GM12878 (cell line): Measurements from ENCODE around the gene RAB40B. TPM values are rescaled to one million over a fixed set of nuclear protein-coding genes. Genes with fewer than 3 reads are reported as not detected.

Experiments used
- ATAC-seq: fragments of 200-7000 bp; cut with Tn5 transposase; 3 replicates; pipeline ENCODE4 v1.9.1; 2020; ENCODE audit warnings: mild to moderate bottlenecking, moderate library complexity
- BruUV-seq: library from RNA; stranded (reverse); fragments of 400-500 nt; replicated peaks from 2 replicates; lab custom pipeline; 2021; lab: Mats Ljungman, UMichigan
- CTCF ChIA-PET: fragments of 300-600 bp; sonication (Branson Sonifier 250); formaldehyde crosslinking; extraction: SDS; loops from one replicate; lab custom pipeline; 2021; ENCODE audit warnings: inconsistent platforms; lab: Yijun Ruan, JAX
- POLR2A ChIA-PET: fragments of 350-600 bp; formaldehyde crosslinking; extraction: SDS; loops from one replicate; lab custom pipeline; 2021; ENCODE audit warnings: inconsistent platforms; lab: Charles Lee
- RAD21 ChIA-PET: fragments of 300-600 bp; sonication (Branson Sonifier 250); formaldehyde crosslinking; loops from one replicate; lab custom pipeline; 2023; ENCODE audit warnings: antibody characterized with exemption; ENCODE audit not compliant: unreplicated experiment; lab: Charles Lee
- SMC1A ChIA-PET: fragments of 300-600 bp; sonication (Branson Sonifier 250); formaldehyde crosslinking; loops from one replicate; lab custom pipeline; 2023; ENCODE audit not compliant: unreplicated experiment, uncharacterized antibody; lab: Charles Lee
- DNase-seq: peaks from one replicate; pipeline ENCODE4 v3.0.0-alpha.2; 2011; ENCODE audit warnings: low read depth, low spot score
- FAIRE-seq: peaks from 3 replicates; lab custom pipeline; 2011; peaks lifted over from hg19 to GRCh38; lab: Jason Lieb, UNC
- H2AFZ ChIP-seq: 2 replicates; pipeline ENCODE4 v1.6.0; 2011; ENCODE audit warnings: low read depth, low read length, control low read depth; ENCODE audit not compliant: control insufficient read depth
- H3K27ac ChIP-seq: 2 replicates; pipeline ENCODE4 v1.5.1; 2011; ENCODE audit warnings: control low read depth; ENCODE audit not compliant: control insufficient read depth, insufficient read depth
- H3K27me3 ChIP-seq, 2 experiments: replicated peaks in 1 of 2; 2 replicates each; pipeline versions ENCODE4 v1.6.0 to v1.6.1; 2011; ENCODE audit warnings: low read length in 1 of 2; ENCODE audit not compliant: control insufficient read depth in 2 of 2, insufficient read depth in 2 of 2
- H3K36me3 ChIP-seq, 2 experiments: 2 replicates each; pipeline ENCODE4 v1.5.1; 2011; ENCODE audit warnings: low read length in 1 of 2; ENCODE audit not compliant: control insufficient read depth in 2 of 2, insufficient read depth in 2 of 2
- H3K4me1 ChIP-seq: 2 replicates; pipeline ENCODE4 v1.6.1; 2011; ENCODE audit warnings: mild to moderate bottlenecking, low read length, moderate library complexity, mixed read lengths; ENCODE audit not compliant: control insufficient read depth, insufficient read depth
- H3K4me2 ChIP-seq: 2 replicates; pipeline ENCODE4 v1.6.0; 2011; ENCODE audit warnings: control low read depth; ENCODE audit not compliant: control insufficient read depth, insufficient read depth
- H3K4me3 ChIP-seq: fragments of 200-600 bp; sonication (generic); 2 replicates; pipeline ENCODE4 v1.5.1; 2016
- H3K79me2 ChIP-seq: 2 replicates; pipeline ENCODE4 v1.6.0; 2011; ENCODE audit warnings: low read length; ENCODE audit not compliant: control insufficient read depth, insufficient read depth
- H3K9ac ChIP-seq: 2 replicates; pipeline ENCODE4 v1.8.0; 2011; ENCODE audit warnings: low read length, control low read depth, mixed read lengths; ENCODE audit not compliant: control insufficient read depth, insufficient read depth
- H3K9me3 ChIP-seq: replicated peaks from 3 replicates; pipeline ENCODE4 v1.5.1; 2011; ENCODE audit warnings: mild to moderate bottlenecking, low read length; ENCODE audit not compliant: control insufficient read depth, insufficient read depth
- H4K20me1 ChIP-seq: 2 replicates; pipeline ENCODE4 v1.6.0; 2011; ENCODE audit not compliant: control insufficient read depth, insufficient read depth
- FOXK2 ChIP-seq: fragments of 450-650 bp; IDR thresholded peaks from 2 replicates; pipeline ENCODE4 v1.6.1; 2017; ENCODE audit warnings: mild to moderate bottlenecking, moderate library complexity
- SMAD5 ChIP-seq: IDR thresholded peaks from 2 replicates; pipeline ENCODE4 v1.6.1; 2016; ENCODE audit warnings: antibody characterized with exemption, low read depth
- ZBTB4 ChIP-seq: fragments of 450-650 bp; formaldehyde crosslinking; IDR thresholded peaks from 2 replicates; pipeline ENCODE4 v1.4.0; 2022; ENCODE audit warnings: mild to moderate bottlenecking, moderate library complexity
- WGBS: methylation state at CpG from one replicate; pipeline ENCODE4 v1.1.6; 2016; ENCODE audit warnings: low lambda C conversion rate; ENCODE audit not compliant: insufficient replicate concordance, insufficient coverage; ENCODE audit errors: missing lambda C conversion rate; 5-methylcytosine and 5-hydroxymethylcytosine counted together
- in situ Hi-C: fragments of 300-500 bp; cut with MboI; formaldehyde crosslinking; loops from 9 replicates; pipeline ENCODE4 v1.14.3; 2018; ENCODE audit warnings: mixed read lengths
- intact Hi-C: fragments of 100-400 bp; cut with micrococcal nuclease; formaldehyde crosslinking; loops from one replicate; pipeline ENCODE4 v1.14.2; 2022; ENCODE audit not compliant: unreplicated experiment
- polyA plus RNA-seq, 11 experiments: library from polyadenylated mRNA; depleted of rRNA in 4 of 11; unstranded in 6 of 11; stranded (reverse) in 5 of 11; fragments of >200 nt; fragmentation: Nextera tagmentation in 4 of 11; fragmentation: Illumina TruSeq in 1 of 11; extraction: Ambion mirVana in 4 of 11; extraction: Trizol in 1 of 11; gene quantifications; 1 replicate in 1 of 11; 2 replicates in 10 of 11; pipeline versions ENCODE4 v1.2.1 to v1.2.3, GENCODE V29; 2011 to 2016; ENCODE audit warnings: inconsistent platforms in 2 of 11, missing spikeins in 2 of 11, low read depth in 1 of 11
- total RNA-seq, 4 experiments: library from RNA; depleted of rRNA in 3 of 4; stranded (reverse); fragments of >200 nt in 3 of 4; fragmentation: Illumina TruSeq in 1 of 4; extraction: Trizol in 1 of 4; gene quantifications; 2 replicates each; pipeline versions ENCODE4 v1.2.1 to v1.2.3, GENCODE V29; 2013 to 2021

RAB40B gene
- total and polyA plus RNA-seq, 10 of the 15 experiments (the other 5 are each of a cell fraction or from before 2014, with no cell fraction given) = 0.06 to 2.8 (median 1.4) TPM

- TF ChIP-seq ZBTB4 (CRISPR knock-in tag) (no peak), SMAD5 (no peak)
- TF ChIP-seq, all 136 proteins: peak for 0
These were observed 40.6 kb downstream of the RAB40B start (continued) for GRCh38 chr17:82657926-82658325.

GRCh38 chr17:82656266-82656665 is 42.2 kb downstream of the RAB40B start:
- WGBS = 78% methylated on average over 16 of the region's 16 CpGs

More at GRCh38 chr17:82656266-82656665, 42.2 kb downstream of the RAB40B start:
- no peaks in the 10 kb centered on the region for H3K4me1 ChIP-seq
- H3K9ac ChIP-seq = no peak overlapping the region
- DNase-seq (no peak), ATAC-seq (no peak), FAIRE-seq (no peak)
- H3K36me3 ChIP-seq = no peaks in the 10 kb centered on the region
- H2AFZ ChIP-seq = no peak overlapping the region
- H4K20me1 ChIP-seq = no peaks in the 10 kb centered on the region
- H3K9me3 ChIP-seq = no peaks in the 10 kb centered on the region
- H3K4me2 ChIP-seq = no peak overlapping the region
- in situ Hi-C loops = loop anchor here (10.0 kb wide), 1 partner anchor 89 kb away; no protein-coding TSS in a partner anchor
- H3K79me2 ChIP-seq = no peaks in the 10 kb centered on the region
- CTCF ChIA-PET = no interaction called here
- no peak for TF ChIP-seq FOXK2
- no peak overlapping the region for H3K27ac ChIP-seq
- H3K4me3 ChIP-seq = no peak overlapping the region
- RAD21 ChIA-PET = interaction anchor here (0.7 kb wide), 1 partner anchor 314 kb away, joined by 3 read pairs; no protein-coding TSS in a partner anchor
- POLR2A ChIA-PET = no interaction called here
- no TSS peak for BruUV-seq
- SMC1A ChIA-PET = interaction anchor here (1.1 kb wide), 1 partner anchor 60 kb away, joined by 3 read pairs; the partner anchor contains the start of gene FN3KRP
- no peaks in the 10 kb centered on the region for H3K27me3 ChIP-seq
- intact Hi-C loops = no loop called here
